ENCODE results near the gene RTL1.

Gene RTL1

GRCh38 chr14:100867631-100868315 is 35.7 kb downstream of the RTL1 start:
- FAIRE-seq (no peak), DNase-seq (ENCODE audit: insufficient read length, low spot score) (no peak)

- DNase-seq (ENCODE audit: insufficient read length, low spot score) (no peak), FAIRE-seq (no peak)
These were observed 36.6 kb downstream of the RTL1 start for GRCh38 chr14:100866666-100867630.

- no peak for DNase-seq (ENCODE audit: insufficient read length, low spot score)
- no peak for FAIRE-seq
These were observed 37.6 kb downstream of the RTL1 start for GRCh38 chr14:100865682-100866591.

- FAIRE-seq (no peak), DNase-seq (ENCODE audit: insufficient read length, low spot score) (no peak)
These were observed 38.4 kb downstream of the RTL1 start for GRCh38 chr14:100864960-100865681.

GRCh38 chr14:100864206-100864605 is 39.3 kb downstream of the RTL1 start:
- FAIRE-seq = no peak

GRCh38 chr14:100862793-100863192 is 40.7 kb downstream of the RTL1 start:
- no peak for DNase-seq (ENCODE audit: insufficient read length, low spot score)
- no peak for FAIRE-seq

More at GRCh38 chr14:100864206-100864605, 39.3 kb downstream of the RTL1 start:
- no peak for DNase-seq (ENCODE audit: insufficient read length, low spot score)

- DNase-seq (ENCODE audit: insufficient read length, low spot score) = no peak
- FAIRE-seq = no peak
These were observed 41.2 kb downstream of the RTL1 start for GRCh38 chr14:100862277-100862676.

GRCh38 chr14:100861937-100862247 is 41.6 kb downstream of the RTL1 start:
- FAIRE-seq (no peak), DNase-seq (ENCODE audit: insufficient read length, low spot score) (no peak)

- FAIRE-seq (no peak), DNase-seq (ENCODE audit: insufficient read length, low spot score) (no peak)
These were observed 42.2 kb downstream of the RTL1 start for GRCh38 chr14:100861188-100861936.

- FAIRE-seq (no peak), DNase-seq (ENCODE audit: insufficient read length, low spot score) (no peak)
These were observed 42.9 kb downstream of the RTL1 start for GRCh38 chr14:100860556-100861187.

GRCh38 chr14:100859781-100860180 is 43.7 kb downstream of the RTL1 start:
- no peak for DNase-seq (ENCODE audit: insufficient read length, low spot score)
- FAIRE-seq = no peak

GRCh38 chr14:100858838-100859220 is 44.7 kb downstream of the RTL1 start:
- DNase-seq (ENCODE audit: insufficient read length, low spot score) = no peak
- no peak for FAIRE-seq

GRCh38 chr14:100857923-100858837 is 45.3 kb downstream of the RTL1 start:
- FAIRE-seq (no peak), DNase-seq (ENCODE audit: insufficient read length, low spot score) (no peak)

- FAIRE-seq (no peak), DNase-seq (ENCODE audit: insufficient read length, low spot score) (no peak)
These were observed 46.1 kb downstream of the RTL1 start for GRCh38 chr14:100857233-100857922.

GRCh38 chr14:100856056-100856950 is 47.2 kb downstream of the RTL1 start:
- DNase-seq (ENCODE audit: insufficient read length, low spot score) (no peak), FAIRE-seq (no peak)

- DNase-seq (ENCODE audit: insufficient read length, low spot score) (no peak), FAIRE-seq (no peak)
These were observed 48.1 kb downstream of the RTL1 start for GRCh38 chr14:100855256-100855930.
